K562 (cell line): ENCODE measurements around the gene AKAP12. TPM values are rescaled to one million over a fixed set of nuclear protein-coding genes. Genes with fewer than 3 reads are reported as not detected.

ENCODE experiments used
- CTBP1 ChIP-seq: fragments of 450-650 bp; IDR thresholded peaks from 2 replicates; pipeline ENCODE4 v1.6.1; 2016; ENCODE audit warnings: borderline replicate concordance
- CXXC5 ChIP-seq: fragments of 250-450 bp; sonication (Bioruptor Pico); IDR thresholded peaks from 2 replicates; pipeline ENCODE4 v1.8.0; 2022; ENCODE audit warnings: inconsistent platforms, mild to moderate bottlenecking, moderate library complexity
- POLR2AphosphoS5 ChIP-seq: IDR thresholded peaks from 2 replicates; pipeline ENCODE4 v1.6.1; 2011; ENCODE audit warnings: mild to moderate bottlenecking, low read depth, low read length, moderate library complexity; ENCODE audit not compliant: control insufficient read depth, insufficient read depth
- PURB ChIP-seq: sonication (generic); formaldehyde crosslinking; IDR thresholded peaks from 2 replicates; pipeline ENCODE4 v1.9.0; 2021; ENCODE audit warnings: low read depth, mild to moderate bottlenecking, missing genetic modification reagents
- RBBP5 ChIP-seq: fragments of 200-600 bp; sonication (generic); IDR thresholded peaks from 2 replicates; pipeline ENCODE4 v1.6.1; 2012; ENCODE audit warnings: borderline replicate concordance, mild to moderate bottlenecking, low read length, control low read depth, inconsistent platforms; ENCODE audit not compliant: insufficient read depth, poor library complexity, severe bottlenecking
- RBM22 ChIP-seq: fragments of 200-400 bp; formaldehyde crosslinking; IDR thresholded peaks from 2 replicates; pipeline ENCODE4 v1.6.1; 2018; ENCODE audit warnings: low read length, low read depth; ENCODE audit not compliant: poor library complexity, severe bottlenecking
- SAFB ChIP-seq: fragments of 200-400 bp; formaldehyde crosslinking; IDR thresholded peaks from 2 replicates; pipeline ENCODE4 v1.6.1; 2017; ENCODE audit warnings: low read depth, low read length, borderline replicate concordance
- YY1 ChIP-seq, 3 experiments: IDR thresholded peaks; 2 replicates each; pipeline ENCODE4 v1.6.1; 2011; ENCODE audit warnings: low read length in 2 of 3, mild to moderate bottlenecking in 2 of 3, moderate library complexity in 2 of 3, borderline replicate concordance in 1 of 3, control low read depth in 1 of 3, low read depth in 1 of 3; ENCODE audit not compliant: insufficient read depth in 3 of 3, insufficient replicate concordance in 2 of 3, control insufficient read depth in 1 of 3, insufficient read length in 1 of 3; ENCODE audit errors: extremely low read depth in 1 of 3
- ZNF77 ChIP-seq: fragments of 250-450 bp; sonication (Bioruptor Pico); IDR thresholded peaks from 2 replicates; pipeline ENCODE4 v1.5.0; 2020
- polyA plus RNA-seq, 8 experiments: library from polyadenylated mRNA; depleted of rRNA in 4 of 8; stranded (reverse) in 5 of 8; unstranded in 3 of 8; fragments of >200 nt; fragmentation: Nextera tagmentation in 2 of 8; fragmentation: Illumina TruSeq in 1 of 8; extraction: Ambion mirVana in 2 of 8; extraction: Trizol in 1 of 8; gene quantifications; 2 replicates each; pipeline versions ENCODE4 v1.2.1 to v1.2.3, GENCODE V29; 2011 to 2014; ENCODE audit warnings: inconsistent platforms in 1 of 8, missing spikeins in 1 of 8
- total RNA-seq, 7 experiments: library from RNA; depleted of rRNA in 6 of 7; stranded (reverse); fragments of >200 nt in 6 of 7; fragmentation: Illumina TruSeq in 2 of 7; extraction: Trizol in 2 of 7; gene quantifications; 2 replicates each; pipeline versions ENCODE4 v1.2.1 to v1.2.3, GENCODE V29; 2011 to 2021; ENCODE audit warnings: low replicate concordance in 1 of 7
- TF ChIP-seq, protein P1 (sequence below): sonication (generic); formaldehyde crosslinking; IDR thresholded peaks from 2 replicates; pipeline ENCODE4 v1.8.0; 2022; ENCODE audit warnings: mild to moderate bottlenecking, missing genetic modification reagents
- TF ChIP-seq, protein P2 (sequence below): IDR thresholded peaks from 3 replicates; pipeline ENCODE4 v1.6.1; 2011; ENCODE audit warnings: borderline replicate concordance, mild to moderate bottlenecking; ENCODE audit not compliant: insufficient read length, insufficient read depth
- TF ChIP-seq, protein P3 (sequence below): fragments of 450-650 bp; IDR thresholded peaks from 2 replicates; pipeline ENCODE4 v1.6.1; 2017; ENCODE audit warnings: antibody characterized with exemption
- TF ChIP-seq, protein P4 (sequence below): sonication (generic); formaldehyde crosslinking; IDR thresholded peaks from 2 replicates; pipeline ENCODE4 v1.8.1; 2023; ENCODE audit warnings: mild to moderate bottlenecking, missing genetic modification reagents
- TF ChIP-seq, protein P5 (sequence below): fragments of 450-650 bp; IDR thresholded peaks from 2 replicates; pipeline ENCODE4 v1.6.1; 2016; ENCODE audit warnings: borderline replicate concordance
- TF ChIP-seq, protein P6 (sequence below): sonication (generic); formaldehyde crosslinking; IDR thresholded peaks from 2 replicates; pipeline ENCODE4 v1.8.1; 2023; ENCODE audit warnings: mild to moderate bottlenecking, missing genetic modification reagents, moderate library complexity

Gene AKAP12
- total and polyA plus RNA-seq, 9 of the 15 experiments (the other 6 are each of a cell fraction or from before 2014, with no cell fraction given), result 0.08 to 2.0 (median 0.62) TPM

DNA sequence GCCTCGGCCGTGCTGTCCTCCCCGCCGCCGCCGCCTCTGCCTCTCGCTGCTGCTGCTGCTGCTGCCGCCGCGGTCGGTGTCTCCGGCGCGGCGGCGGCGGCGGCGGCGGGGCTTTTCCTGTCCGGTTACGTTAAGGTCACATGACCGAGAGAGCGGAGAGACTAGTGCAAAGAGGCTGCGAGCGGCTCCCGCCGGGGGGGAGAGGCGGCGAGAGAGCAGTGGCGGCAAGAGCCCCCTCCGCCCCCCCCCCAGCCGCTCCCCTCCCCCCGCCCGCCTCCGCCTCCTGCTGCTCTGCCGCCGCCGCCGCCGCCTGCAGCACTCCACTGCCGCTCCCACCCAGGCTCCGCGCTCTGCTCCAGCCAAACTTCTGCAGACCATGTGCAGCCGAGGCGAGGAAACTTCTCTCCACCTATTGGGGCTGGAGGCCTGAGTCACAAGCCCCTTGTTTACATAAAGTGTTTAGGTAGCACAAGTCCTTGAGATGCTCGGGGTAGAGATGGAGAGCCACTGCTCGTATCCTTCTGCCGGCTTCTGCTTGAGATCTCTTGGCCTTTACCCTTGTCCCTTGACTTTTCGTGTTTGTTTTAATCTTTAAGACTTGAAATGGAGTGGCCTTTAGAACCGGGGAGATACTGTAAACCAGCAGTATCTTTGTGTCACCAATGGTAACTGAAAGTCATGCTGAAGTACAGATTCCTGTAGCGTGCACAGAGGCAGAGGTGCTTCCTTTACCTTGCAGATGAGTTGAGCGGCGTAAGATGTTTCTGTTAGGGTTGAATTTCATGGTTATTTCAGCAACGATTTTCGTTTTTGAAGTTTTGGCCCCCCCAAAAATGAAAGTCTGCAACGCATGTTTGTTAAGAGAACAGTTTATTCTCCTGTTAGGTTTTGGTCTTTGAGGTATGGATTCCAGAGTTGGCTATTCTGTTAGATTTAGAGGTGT lies 152.0 kb downstream of the AKAP12 start, which contains the start of gene ZBTB2 (continued):
- peak; percentile 31 for TF ChIP-seq POLR2AphosphoS5
- TF ChIP-seq ZNF77 (CRISPR knock-in tag), result no peak
- peak in 1 of 3 experiments; percentile 20 for TF ChIP-seq YY1 (IDR thresholded peaks at IDR 0.05; ENCODE audit: borderline replicate concordance in 1 of 3, control insufficient read depth in 1 of 3, extremely low read depth in 1 of 3, insufficient read depth in 3 of 3, insufficient read length in 1 of 3, insufficient replicate concordance in 2 of 3, low read depth in 1 of 3, low read length in 2 of 3)
- TF ChIP-seq, protein P1, sequence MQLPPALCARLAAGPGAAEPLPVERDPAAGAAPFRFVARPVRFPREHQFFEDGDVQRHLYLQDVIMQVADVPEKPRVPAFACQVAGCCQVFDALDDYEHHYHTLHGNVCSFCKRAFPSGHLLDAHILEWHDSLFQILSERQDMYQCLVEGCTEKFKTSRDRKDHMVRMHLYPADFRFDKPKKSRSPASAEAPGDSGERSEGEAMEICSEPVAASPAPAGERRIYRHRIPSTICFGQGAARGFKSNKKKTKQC (CRISPR knock-in tag), result 0 out of 2 replicates have a peak, but pooled peaks have one; percentile 30
- TF ChIP-seq SAFB, result no peak
- TF ChIP-seq, protein P2, sequence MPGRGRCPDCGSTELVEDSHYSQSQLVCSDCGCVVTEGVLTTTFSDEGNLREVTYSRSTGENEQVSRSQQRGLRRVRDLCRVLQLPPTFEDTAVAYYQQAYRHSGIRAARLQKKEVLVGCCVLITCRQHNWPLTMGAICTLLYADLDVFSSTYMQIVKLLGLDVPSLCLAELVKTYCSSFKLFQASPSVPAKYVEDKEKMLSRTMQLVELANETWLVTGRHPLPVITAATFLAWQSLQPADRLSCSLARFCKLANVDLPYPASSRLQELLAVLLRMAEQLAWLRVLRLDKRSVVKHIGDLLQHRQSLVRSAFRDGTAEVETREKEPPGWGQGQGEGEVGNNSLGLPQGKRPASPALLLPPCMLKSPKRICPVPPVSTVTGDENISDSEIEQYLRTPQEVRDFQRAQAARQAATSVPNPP, result no peak
- TF ChIP-seq, protein P3, sequence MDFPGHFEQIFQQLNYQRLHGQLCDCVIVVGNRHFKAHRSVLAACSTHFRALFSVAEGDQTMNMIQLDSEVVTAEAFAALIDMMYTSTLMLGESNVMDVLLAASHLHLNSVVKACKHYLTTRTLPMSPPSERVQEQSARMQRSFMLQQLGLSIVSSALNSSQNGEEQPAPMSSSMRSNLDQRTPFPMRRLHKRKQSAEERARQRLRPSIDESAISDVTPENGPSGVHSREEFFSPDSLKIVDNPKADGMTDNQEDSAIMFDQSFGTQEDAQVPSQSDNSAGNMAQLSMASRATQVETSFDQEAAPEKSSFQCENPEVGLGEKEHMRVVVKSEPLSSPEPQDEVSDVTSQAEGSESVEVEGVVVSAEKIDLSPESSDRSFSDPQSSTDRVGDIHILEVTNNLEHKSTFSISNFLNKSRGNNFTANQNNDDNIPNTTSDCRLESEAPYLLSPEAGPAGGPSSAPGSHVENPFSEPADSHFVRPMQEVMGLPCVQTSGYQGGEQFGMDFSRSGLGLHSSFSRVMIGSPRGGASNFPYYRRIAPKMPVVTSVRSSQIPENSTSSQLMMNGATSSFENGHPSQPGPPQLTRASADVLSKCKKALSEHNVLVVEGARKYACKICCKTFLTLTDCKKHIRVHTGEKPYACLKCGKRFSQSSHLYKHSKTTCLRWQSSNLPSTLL, result no peak
- TF ChIP-seq, protein P4, sequence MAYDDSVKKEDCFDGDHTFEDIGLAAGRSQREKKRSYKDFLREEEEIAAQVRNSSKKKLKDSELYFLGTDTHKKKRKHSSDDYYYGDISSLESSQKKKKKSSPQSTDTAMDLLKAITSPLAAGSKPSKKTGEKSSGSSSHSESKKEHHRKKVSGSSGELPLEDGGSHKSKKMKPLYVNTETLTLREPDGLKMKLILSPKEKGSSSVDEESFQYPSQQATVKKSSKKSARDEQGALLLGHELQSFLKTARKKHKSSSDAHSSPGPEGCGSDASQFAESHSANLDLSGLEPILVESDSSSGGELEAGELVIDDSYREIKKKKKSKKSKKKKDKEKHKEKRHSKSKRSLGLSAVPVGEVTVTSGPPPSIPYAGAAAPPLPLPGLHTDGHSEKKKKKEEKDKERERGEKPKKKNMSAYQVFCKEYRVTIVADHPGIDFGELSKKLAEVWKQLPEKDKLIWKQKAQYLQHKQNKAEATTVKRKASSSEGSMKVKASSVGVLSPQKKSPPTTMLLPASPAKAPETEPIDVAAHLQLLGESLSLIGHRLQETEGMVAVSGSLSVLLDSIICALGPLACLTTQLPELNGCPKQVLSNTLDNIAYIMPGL (CRISPR knock-in tag), result 0 out of 2 replicates have a peak, but pooled peaks have one; percentile 33
- TF ChIP-seq CTBP1, result peak; percentile 15; the same call in 1 of the 2 replicates
- TF ChIP-seq, protein P5, sequence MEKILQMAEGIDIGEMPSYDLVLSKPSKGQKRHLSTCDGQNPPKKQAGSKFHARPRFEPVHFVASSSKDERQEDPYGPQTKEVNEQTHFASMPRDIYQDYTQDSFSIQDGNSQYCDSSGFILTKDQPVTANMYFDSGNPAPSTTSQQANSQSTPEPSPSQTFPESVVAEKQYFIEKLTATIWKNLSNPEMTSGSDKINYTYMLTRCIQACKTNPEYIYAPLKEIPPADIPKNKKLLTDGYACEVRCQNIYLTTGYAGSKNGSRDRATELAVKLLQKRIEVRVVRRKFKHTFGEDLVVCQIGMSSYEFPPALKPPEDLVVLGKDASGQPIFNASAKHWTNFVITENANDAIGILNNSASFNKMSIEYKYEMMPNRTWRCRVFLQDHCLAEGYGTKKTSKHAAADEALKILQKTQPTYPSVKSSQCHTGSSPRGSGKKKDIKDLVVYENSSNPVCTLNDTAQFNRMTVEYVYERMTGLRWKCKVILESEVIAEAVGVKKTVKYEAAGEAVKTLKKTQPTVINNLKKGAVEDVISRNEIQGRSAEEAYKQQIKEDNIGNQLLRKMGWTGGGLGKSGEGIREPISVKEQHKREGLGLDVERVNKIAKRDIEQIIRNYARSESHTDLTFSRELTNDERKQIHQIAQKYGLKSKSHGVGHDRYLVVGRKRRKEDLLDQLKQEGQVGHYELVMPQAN, result peak; percentile 70
- peak; percentile 63 for TF ChIP-seq CXXC5 (CRISPR knock-in tag)
- TF ChIP-seq RBM22, result peak; percentile 24
- peak; percentile 11 for TF ChIP-seq RBBP5
- TF ChIP-seq, protein P6, sequence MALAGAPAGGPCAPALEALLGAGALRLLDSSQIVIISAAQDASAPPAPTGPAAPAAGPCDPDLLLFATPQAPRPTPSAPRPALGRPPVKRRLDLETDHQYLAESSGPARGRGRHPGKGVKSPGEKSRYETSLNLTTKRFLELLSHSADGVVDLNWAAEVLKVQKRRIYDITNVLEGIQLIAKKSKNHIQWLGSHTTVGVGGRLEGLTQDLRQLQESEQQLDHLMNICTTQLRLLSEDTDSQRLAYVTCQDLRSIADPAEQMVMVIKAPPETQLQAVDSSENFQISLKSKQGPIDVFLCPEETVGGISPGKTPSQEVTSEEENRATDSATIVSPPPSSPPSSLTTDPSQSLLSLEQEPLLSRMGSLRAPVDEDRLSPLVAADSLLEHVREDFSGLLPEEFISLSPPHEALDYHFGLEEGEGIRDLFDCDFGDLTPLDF (CRISPR knock-in tag), result peak; percentile 51; the same call in 1 of the 2 replicates
- TF ChIP-seq PURB (CRISPR knock-in tag), result no peak
